GM19452 (cell line): ENCODE data around the gene NCS1.
"Not testable (repeated sequence)": the region's sequence is repeated elsewhere in the genome, so short reads cannot be mapped to it uniquely, and the experiment has no call there.

Experiments used
- ATAC-seq: cut with Tn5 transposase; IDR thresholded peaks from one replicate; pipeline ENCODE4 v1.9.1; 2021; ENCODE audit not compliant: unreplicated experiment

Gene NCS1

GRCh38 chr9:130235558-130236435, 63.6 kb downstream of the NCS1 start:
- no peak for ATAC-seq

DNA sequence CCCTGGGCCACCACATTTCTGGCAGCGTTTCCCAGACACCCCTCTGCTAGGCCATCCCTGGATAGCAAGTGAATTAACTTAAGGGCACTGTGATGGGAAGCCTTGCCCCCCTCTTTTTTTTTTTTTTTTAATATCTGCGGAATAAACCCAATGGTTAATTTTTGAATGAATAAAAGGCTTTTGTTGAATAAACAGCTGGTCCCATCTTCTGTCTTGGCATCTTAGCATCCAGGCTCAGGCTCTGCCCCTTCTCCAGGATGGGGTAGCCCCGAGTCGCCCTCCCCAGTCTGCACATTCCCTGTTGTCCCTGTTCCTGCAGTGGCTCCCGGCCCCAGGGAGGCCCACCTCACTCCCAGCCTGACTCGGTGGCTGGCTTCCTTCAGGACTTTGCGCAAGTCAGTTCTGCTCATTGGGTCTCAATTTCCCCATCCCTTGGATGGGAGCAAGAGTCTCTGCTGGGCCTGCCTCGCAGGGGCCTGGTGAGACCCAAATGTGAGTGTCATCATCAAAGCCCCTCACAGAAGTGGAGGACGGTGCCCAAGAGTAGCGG, 64.3 kb downstream of the NCS1 start:
- ATAC-seq: no peak

DNA sequence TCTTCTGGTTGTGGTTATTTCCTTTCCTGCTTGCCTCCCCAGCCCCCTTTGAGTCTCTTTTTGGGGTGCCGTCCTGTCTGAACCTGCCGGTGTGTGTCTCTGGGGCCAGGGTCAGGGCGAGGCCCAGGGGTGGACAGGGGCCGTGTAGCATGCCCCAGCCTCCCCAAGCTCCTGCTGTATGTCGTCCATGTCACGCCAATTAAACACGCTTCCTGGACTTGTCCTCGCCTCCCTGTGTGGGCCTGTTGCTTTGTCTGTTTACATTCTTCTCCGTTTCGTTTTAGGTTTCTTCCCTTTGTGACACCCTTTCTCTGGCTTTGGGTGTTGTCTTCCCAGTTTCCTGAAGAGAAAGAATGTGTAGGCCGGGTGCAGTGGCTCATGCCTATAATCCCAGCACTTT, 64.9 kb downstream of the NCS1 start:
- ATAC-seq: no peak

GRCh38 chr9:130237763-130238524, 65.7 kb downstream of the NCS1 start:
- no peak for ATAC-seq

GRCh38 chr9:130239363-130239695, 67.1 kb downstream of the NCS1 start:
- ATAC-seq: no peak

GRCh38 chr9:130239741-130240241, 67.6 kb downstream of the NCS1 start:
- ATAC-seq: peak; percentile 48

GRCh38 chr9:130240410-130241197, 68.4 kb downstream of the NCS1 start:
- no peak for ATAC-seq

DNA sequence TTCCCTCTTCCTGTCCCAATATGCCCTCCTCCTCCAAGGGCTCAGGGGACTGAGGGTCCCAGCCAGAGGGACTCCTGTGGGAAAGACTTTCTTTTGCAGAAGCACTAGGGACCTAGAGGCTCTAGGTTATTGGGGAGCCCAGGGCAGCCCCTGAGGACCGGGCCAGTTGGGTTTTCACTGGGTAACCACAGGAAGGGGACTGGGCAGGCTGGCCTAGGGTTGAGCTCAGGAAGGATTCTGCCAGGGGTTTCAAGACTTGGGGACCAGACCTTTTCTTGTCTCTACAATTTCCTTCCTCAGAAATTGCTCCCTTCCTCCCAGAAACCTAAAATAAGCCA, 69.0 kb downstream of the NCS1 start:
- no peak for ATAC-seq

DNA sequence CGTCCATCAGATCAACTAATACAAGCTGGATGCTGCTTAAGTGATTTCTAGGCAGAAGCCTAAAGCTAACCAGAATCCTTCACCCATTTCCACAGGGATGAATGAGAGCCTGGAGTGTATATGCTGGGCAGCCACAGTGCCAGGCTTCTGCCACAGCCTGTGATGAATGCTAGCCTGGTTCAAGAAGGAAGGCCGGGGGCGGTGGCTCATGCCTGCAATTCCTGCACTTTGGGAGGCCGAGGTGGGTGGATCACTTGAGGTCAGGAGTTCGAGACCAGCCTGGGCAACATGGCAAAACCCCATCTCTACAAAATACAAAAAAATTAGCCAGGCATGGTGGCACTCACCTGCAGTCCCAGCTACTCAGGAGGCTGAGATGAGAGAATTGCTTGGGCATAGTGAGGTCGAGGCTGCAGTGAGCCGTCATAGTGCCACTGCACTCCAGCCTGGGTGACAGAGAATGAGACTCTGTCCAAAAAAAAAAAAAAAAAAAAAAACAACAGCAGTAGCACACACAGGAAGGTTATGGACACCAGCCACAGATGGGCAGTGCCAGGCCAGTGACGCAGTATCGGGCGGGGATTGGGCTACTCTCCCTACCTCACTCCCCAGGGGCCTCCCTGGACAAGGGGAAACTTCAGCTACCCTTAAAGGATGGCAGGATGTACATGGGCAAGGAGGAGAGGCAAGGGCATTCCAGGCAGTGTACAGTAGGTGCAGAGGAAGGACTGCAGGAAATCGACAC, 70.2 kb downstream of the NCS1 start:
- ATAC-seq: no peak

DNA sequence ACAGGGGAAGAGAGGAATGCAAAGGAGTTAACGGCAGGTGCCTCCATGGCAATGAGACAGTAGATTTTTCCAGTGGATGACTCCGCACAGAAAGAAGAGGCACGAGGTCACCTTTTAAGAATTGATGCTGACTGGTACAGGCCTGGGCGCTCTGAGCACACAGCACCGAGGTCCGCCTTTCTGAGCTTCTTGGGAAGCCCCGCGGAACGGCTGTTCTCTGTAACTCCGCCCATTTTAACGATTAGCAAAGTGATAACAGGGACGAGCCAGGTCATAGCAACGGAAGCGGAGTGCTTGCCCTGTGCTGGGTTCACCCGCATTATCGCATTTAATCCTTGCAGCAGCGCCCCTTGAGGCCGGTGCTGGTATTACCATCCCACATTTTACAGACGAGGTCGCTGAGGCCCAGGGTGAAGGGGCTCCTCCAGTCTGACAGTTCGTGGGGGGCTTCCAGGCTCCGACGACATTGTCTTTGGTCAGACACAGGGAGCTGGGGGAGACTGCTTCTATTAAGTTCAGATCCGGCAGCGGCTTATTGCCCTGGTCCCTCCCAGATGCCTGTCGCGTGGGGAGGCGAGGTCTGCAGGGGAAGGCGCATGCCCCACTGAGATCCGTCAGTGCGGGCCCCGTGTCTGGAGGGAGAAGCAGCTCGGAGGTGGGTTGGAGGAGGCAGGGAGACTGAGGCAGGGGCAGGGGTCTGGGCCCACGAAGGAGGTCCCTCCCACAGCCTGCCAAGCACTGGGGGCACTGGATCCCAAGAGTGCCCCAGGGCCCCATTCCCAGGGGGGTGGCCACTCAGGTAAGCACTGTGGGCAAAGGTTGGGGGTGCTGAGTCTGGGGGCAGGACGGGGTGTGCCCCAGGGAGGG, 71.0 kb downstream of the NCS1 start:
- no peak for ATAC-seq

- ATAC-seq: no peak
These were observed 71.6 kb downstream of the NCS1 start for GRCh38 chr9:130243882-130244170.

- ATAC-seq: no peak
These were observed 72.5 kb downstream of the NCS1 start for GRCh38 chr9:130244548-130245165.

DNA sequence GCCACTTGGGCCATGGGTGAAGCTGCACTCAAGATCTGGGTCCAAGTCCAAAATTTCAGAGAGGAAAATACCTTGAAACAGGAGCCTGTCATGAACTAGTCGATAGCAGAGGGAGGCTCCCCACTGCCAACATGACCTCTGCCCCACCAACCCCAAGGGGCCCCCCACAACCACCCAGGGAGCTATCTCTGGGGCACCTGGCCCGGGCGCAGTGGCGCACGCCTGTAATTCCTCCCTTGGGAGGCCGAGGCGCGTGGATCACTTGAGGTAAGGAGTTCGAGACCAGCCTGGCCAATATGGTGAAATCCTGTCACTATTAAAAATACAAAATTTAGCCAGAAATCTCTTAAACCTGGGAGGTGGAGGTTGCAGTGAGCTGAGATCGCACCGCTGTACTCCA, 73.3 kb downstream of the NCS1 start:
- no peak for ATAC-seq

- no peak for ATAC-seq
These were observed 73.9 kb downstream of the NCS1 start for GRCh38 chr9:130246126-130246525.

- no peak for ATAC-seq
These were observed 82.8 kb downstream of the NCS1 start for GRCh38 chr9:130254747-130255630.

DNA sequence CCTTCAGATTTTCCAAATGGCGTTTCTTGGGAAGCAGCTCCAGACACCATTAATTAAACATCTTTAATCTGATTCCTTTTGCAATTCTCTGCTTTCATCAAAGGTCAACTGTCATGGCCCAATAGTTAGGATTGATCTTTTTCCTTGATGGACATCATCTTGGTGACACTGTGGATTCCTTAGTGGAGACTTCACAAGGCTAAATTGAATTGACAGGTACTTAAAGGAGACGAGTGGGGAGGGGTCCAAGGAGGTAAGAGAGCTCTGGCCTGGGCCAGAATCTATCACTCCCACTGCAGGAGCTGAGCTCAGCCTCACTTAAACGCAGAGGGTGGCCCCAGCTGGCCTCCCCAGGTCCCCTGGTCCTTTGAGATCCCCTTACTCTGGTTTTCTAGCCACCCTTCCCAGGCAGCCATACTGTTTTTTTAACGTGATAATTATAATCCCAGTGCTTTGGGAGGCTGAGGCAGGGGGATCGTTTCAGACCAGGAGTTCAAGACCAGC, 83.5 kb downstream of the NCS1 start:
- ATAC-seq: no peak

DNA sequence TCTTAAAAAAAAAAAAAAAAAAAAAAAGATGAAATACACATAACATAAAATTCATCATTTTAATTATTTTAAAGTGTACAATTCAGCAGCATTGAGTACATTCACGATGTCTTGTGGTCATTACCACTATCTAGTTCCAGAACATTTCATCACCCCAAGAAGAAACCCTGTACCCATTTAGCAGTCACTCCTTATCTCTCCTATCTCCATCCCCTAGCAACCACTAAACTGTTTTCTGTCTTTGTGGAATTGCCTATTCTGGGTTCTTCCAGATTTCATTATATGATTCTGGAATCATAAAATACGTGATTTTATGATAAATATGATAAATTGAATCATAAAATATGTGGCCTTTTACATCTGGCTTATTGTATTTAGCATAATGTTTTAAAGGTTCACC, 84.4 kb downstream of the NCS1 start:
- no peak for ATAC-seq

DNA sequence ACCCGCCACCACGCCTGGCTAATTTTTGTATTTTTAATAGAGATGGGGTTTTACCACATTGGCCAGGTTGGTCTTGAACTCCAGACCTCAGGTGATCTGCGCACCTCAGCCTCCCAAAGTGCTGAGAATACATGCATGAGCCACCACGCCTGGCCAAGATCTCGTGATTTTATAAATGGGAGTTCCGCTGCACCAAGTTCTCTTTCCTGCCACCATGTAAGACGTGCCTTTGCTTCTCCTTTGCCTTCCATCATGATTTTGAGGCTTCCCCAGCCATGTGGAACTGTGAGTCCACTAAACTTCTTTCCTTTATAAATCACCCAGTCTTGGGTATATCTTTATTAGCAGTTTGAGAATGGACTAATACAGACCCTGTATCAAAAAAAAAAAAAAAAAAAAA, 85.9 kb downstream of the NCS1 start:
- not testable (repeated sequence) for ATAC-seq
